LNCAP (cell line): ENCODE results near the gene ZNF385A.

Source experiments
- CTCF ChIP-seq: fragments of 450-650 bp; IDR thresholded peaks from 2 replicates; pipeline ENCODE4 v1.5.1; 2017; ENCODE audit warnings: mild to moderate bottlenecking

The ZNF385A gene

GRCh38 chr12:54404061-54405004 is 19.8 kb upstream of the ZNF385A start:
- TF ChIP-seq CTCF = peak; percentile 99

GRCh38 chr12:54401119-54401518 is 16.6 kb upstream of the ZNF385A start:
- TF ChIP-seq CTCF = no peak

- peak; percentile 99 for TF ChIP-seq CTCF
Measured at GRCh38 chr12:54398995-54399793, 14.7 kb upstream of the ZNF385A start.

GRCh38 chr12:54398218-54398617 is 13.7 kb upstream of the ZNF385A start:
- no peak for TF ChIP-seq CTCF

- no peak for TF ChIP-seq CTCF
Measured at GRCh38 chr12:54397157-54397556, 12.6 kb upstream of the ZNF385A start.

GRCh38 chr12:54395545-54395944 is 11.0 kb upstream of the ZNF385A start:
- TF ChIP-seq CTCF = no peak

- no peak for TF ChIP-seq CTCF
Measured at GRCh38 chr12:54394986-54395385, 10.5 kb upstream of the ZNF385A start.
